ENCODE results near the gene RINL. TPM values are rescaled to one million over a fixed set of nuclear protein-coding genes. Genes with fewer than 3 reads are reported as not detected.

Gene RINL, protein sequence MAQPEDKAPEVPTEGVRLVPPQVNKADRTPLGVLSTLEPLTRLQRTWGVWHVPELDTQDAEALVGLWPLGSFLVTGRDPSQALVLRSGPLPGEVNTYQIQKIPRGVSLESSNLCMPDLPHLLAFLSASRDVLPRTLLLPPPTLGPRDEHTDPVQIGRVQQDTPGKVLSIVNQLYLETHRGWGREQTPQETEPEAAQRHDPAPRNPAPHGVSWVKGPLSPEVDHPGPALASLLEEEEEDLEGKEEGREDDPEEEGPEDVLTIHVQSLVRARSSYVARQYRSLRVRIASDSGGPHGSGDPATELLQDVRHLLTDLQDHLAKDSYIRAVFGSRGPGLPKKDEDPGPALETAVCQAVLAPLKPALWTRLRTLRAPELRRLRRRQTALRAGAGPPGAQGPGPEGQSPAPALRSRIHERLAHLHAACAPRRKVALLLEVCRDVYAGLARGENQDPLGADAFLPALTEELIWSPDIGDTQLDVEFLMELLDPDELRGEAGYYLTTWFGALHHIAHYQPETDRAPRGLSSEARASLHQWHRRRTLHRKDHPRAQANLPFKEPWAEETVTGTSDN
- 1 to 10 TPM; 7.5 to 9.9 (median 8.9) TPM for polyA plus RNA-seq (ENCODE audit: insufficient read length in 4 of 4)

DNA sequence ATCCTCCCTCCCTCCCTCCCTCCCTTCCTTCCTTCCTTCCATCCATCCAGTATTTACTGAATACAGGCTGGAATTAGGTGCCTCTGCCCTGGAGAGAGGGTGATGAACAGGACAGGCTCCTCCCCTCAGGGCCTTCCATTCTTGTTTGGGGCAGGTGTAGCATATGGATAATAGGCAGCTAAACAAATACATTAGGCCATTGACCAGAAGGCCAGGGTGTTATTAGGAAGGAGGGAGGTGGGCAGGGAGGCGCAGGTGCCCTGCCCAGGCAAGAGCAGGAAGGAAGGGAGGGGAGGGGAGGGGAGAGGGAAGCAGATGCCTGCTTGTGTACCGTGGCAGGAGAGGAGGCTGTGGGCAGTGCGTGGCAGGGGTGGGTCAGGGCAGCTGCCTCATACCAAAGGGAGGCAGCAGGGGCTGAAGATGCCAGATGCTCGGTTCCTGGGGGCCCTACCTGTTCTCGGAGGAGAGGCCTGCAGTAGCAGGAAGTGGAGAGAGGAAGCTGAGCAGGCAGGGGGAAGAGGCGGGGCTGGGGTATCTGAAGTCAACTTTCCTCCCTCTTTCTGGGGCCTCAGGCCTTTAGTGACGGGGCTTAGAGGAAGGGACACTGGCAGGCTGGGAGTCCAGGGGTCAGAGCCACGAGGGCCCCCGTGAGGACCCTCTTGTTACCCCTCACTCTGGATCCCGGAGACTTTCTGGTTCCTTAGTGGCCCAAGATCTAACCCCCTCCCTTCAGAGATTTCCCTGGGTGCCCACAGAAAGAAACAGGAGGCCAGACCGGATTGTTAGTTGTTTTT is at the start of gene RINL:
Gene RINL (minus strand): TSS at position 495 of the 794 bp plus-strand sequence. CDS start 1,533 bp downstream, outside the sequence.
- no peak for DNase-seq (ENCODE audit: low read depth in 4 of 4, low spot score in 3 of 4)

DNA sequence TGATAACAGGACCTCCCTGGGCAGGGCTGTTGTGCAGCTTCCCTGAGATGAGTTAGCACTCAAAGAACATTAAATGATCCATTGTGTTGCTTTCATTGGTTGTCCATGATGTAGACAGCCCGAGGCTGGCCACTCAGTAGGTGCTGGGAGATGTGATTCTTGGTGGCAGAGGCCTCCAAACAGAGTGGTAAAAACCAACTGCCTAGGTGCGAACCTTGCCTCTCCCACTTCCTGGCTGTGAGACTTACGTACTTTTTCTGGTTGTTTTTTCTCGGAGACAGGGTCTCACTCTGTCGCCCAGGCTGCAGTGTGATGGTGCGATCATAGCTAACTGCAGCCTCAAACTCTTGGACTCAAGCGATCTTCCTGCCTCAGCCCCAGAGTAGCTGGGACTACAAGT is 46.3 kb upstream of the RINL start:
- no peak for DNase-seq (ENCODE audit: low read depth in 4 of 4, low spot score in 3 of 4)

DNA sequence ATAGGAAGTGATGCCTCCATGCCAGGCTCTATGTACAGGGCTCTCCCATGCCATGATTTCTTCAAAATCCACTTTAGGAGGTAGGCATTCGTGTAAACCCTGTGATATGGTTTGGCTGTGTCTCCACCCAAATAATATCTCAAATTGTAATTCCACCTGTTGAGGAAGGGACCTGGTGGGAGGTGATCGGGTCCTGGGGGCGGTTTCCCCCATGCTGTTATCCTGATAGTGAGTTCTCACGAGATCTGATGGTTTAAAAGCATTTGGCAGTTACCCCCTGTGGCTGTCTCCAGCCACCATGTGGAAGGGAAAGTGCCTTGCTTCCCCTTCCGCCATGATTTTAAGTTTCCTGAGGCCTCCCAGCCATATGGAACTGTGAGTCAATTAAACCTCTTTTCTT is 44.4 kb upstream of the RINL start:
- no peak for DNase-seq (ENCODE audit: low read depth in 4 of 4, low spot score in 3 of 4)

DNA sequence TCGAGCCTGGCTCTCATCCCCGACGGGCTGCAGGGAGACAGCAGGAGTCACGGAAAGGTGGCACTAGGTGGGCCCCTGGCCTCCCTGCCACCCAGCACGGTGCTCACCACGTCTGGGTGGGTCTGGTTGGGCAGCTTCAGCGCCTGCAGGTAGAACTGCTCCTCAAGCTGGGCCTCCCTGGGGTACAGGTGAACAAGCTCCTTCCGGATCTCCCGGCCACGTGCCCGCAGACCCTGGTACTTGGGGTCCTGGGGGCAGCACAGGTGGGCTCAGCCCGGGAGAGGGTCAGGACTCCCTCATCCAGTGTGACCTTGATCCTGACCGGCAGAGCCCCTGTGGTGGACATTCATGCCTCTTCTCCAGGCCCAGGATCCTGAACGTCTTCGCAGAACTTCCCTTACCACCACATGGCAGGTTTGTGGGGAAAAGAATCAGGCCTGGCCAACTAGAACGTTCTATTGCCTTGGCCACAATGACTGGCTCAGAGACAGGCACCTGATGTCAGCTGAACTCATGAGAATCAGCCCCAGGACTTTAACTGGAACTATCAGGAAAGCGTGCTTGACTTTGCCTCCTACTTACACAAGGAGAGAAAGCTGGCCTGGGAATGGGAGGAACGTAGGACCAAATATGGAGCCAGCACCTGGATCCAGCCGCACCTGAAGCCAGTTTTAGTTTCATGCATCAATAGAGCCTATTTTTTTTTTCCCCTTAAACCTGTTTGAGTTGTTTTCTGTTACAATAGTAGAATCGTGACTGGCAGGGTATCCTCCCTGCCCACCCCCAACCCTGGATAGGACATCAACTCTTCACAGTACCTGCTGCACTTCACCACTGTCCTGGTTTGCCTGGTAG is 43.6 kb upstream of the RINL start:
- DNase-seq (ENCODE audit: low read depth in 4 of 4, low spot score in 3 of 4) = no peak

DNA sequence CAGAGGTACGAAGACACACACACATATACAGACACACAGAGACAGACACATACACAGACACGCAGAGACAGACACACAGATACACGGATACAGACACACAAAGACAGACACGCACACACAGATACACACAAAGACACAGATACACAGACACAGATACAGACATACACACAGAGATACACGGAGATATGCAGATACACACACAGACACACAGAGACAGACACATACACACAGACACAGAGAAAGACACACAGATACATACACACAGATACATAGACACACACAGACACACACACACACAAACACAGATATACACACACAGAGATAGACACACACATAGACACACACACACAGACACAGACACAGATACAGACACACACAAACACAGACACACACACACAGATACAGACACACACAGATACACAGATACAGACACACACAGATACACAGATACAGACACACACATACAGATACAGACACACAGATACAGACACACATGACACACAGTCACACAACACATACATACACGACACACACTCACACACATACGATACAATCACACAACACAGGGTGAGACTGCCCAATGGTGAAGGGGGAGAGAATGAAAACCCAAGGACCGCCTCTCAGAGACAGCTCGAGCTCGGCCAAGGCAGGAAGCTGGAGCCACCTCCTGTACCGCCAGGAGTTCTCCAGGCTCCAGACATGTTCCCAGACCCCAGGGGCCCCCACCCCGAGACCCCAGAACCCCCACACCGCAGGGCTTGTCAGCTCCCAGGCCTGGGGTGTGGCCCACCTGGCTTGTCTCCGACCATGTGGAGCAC is 42.7 kb upstream of the RINL start:
- no peak for DNase-seq (ENCODE audit: low read depth in 4 of 4, low spot score in 3 of 4)

DNA sequence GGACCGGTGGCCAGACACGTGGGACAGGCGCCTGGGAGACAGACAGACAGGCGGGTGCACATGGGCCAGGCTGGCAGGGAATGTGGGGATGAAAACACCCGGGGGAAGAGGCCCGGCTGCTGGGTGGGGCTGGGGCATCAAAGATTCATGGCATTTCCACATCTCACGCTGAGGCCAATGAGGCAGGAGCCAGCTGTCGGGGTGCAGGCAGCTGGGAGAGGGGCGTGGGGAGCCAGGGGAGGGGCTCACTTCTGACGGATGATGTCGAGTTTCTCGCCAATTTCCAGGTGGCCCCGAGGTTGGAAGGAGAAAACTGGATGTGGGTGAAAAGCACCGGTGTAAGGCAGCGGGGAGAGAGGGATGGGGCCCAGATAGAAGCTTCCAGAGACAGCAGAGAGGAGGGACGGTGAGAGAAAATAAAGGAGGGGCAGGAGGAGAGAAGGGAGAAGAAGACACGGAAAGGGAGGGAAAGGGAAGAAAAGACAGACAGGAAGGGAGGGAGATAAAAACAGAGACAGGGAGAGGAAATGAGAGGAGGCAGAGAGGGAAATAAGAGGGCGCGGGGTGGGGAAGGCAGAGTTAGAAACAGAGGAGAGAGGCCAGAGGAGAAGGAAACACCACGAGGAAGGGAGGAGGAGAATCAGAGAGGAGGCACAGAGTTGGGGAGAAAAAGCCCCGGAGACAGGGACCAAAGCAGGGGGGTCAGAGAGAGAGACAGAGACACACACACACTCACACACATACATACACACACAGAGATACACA is 41.9 kb upstream of the RINL start:
- no peak for DNase-seq (ENCODE audit: low read depth in 4 of 4, low spot score in 3 of 4)

DNA sequence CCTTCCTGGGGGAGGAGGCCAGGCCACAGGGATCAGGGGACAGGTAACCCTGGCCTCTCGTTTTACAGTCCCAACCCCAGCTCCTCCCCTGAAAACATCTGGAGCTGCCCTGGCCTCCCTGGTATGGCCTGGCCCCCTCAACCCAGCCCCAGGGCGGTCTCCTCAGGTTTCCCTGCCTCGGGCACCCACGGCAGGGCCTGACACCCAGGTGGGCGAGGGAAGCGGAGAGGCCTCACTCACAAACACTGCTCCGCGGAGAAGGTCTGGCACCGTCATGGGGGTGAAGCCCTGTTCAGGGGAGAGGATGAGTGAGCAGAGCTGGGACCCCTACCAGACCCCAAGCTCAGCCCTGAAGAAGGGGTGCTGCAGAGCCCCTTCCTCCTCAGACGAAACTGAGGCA is 40.5 kb upstream of the RINL start:
- DNase-seq (ENCODE audit: low read depth in 4 of 4, low spot score in 3 of 4) = no peak

DNA sequence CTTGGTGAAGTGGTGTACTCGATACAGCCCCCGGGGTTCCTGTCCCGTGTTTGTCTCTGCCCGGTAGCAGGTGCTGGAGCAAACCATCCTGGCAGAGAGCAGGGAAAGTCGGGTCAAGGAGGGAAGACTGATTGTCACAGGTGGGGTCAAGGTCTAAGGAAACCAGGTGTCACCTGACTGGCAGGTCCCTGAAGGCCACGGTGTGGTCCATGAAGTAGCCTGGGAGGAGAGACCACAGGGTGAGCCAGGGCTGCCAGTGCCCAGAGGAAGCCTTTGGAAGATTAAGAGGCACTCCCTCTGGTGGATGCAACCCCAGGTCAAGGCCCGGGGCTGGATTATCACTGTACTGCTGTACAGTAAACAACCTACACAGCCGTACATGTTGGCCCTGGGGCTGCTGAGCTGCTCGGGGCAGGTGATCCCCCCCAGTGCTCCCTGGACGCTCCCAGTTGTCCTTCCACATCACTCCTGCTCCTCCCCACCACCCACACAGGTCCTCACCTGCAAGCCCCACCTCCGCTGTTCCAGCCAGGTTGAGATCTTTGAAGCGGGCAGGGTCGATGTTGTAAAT is 39.9 kb upstream of the RINL start:
- DNase-seq (ENCODE audit: low read depth in 4 of 4, low spot score in 3 of 4) = no peak

DNA sequence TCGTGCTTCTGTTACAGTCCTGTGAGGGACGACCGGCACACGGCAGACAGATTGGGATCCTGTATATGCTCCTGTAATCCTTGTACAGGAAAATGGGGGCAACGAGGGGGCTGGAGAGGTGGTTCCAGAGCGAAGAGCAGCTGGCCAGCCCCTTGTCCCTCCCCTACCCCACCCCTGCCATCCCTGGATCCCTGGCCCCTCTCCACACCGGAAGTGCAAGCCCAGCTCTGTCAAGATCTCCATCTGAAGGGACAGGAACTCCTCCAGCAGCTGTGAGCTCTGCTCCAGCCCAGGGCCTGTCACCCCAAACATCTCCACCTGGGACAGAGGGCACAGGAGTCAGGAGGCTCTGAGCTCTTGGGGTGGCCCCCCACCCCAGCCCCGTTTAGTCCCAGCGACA is 39.4 kb upstream of the RINL start:
- no peak for DNase-seq (ENCODE audit: low read depth in 4 of 4, low spot score in 3 of 4)

DNA sequence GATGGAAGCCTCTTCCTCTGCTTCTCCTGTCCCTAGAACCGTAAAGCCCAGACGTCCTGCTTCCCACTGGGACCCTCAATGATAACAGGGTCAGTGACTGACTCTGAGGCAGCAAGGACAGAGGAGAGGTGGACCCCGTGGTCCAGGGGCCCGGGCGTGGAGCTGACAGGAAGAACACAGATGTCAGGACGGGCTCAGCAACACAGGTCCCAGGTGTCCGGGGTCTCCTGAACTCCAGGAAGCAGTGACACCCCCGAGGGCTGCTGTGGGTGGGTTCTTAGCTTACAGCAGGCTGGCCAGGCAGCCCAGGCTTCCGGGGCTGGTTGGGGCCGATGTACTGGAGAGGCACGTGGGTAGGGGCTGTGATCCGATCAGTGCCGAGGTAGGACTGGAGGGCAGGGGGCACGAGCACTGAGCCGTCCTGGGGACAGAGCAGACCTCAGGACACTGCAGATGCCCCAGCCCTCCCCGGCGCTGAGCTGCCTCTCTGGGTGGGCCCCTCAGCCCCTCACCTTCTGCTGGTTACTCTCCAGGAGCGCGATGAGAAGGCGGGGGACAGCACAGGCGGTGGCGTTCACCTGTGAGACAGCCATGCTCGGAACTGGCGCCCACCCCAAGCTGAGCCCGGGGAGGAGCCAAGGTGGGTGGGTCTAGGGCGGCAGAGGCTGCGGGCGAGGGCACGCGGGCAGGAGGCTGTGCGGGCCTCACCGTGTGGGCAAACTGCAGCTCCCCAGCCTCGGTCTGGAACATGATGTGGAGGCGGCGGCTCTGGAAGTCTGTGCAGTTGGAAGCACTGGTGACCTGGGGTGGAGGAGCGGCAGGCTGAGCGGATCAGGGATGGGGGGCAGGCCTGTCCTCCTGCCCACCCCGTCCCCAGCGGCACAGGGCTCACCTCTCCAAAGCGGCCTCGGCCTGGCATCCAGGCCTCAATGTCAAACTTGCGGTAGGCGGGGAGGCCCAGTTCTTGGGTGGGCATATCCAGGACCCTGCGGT is 37.5 kb upstream of the RINL start:
- DNase-seq (ENCODE audit: low read depth in 4 of 4, low spot score in 3 of 4) = no peak

DNA sequence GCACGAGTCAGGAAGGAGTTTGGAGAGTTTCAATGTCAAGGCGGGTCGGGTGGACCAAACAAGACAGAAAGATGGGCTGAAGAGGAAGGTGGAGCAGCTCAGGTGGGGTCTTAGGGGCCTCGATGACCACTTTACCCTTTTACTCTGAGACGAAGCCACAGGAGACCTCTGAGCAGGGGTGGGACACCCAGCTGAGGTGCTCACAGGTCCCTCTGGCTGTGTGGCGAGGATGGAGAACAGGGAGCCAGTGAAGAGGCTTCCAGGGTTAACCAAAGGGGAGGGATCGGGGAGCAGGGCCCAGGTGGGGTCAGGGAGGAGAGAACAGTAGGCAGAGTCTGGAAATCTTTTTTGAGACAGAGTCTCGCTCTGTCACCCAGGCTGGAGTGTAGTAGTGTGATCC is 35.9 kb upstream of the RINL start:
- no peak for DNase-seq (ENCODE audit: low read depth in 4 of 4, low spot score in 3 of 4)

DNA sequence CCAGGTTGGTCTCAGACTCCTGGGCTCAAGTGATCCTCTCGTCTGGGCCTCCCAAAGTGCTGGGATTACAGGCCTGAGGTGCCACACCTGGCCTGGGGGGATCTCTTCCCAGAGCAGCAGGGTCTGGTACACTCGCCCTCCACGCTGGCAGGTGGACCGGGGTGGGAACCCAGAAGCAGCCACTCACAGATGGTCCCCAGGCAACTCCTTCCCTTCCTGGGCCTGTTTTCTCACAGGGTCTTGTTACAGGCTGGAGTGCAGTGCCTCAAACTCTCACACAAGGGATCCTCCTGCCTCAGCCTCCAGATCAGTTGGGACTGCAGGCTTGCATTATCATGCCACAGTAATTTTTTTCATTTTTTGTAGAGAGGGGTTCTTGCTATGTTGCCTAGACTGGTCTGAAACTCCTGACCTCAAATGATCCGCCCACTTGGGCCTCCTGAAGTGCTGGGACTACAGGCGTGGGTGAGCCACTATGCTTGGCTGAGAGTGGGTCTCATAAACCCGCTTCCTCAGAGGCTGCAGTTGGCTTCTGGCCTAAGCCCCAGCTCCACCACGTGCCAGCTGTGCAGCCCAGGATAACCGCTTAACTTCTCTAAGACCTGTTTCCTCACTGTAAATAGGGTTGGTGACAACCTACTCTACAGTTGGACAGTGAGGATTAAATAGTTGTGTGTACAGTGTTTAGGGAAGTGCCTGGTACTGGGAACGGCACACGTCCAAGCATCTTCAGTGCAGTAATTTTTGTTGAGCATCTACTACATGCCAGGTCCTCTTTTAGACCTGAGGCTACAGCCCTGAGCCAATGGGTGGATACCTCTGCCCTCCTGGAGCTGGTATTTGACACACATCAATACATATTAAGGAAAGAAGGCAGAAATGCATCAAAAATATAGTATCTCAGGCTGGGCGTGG is 34.8 kb upstream of the RINL start:
- no peak for DNase-seq (ENCODE audit: low read depth in 4 of 4, low spot score in 3 of 4)

DNA sequence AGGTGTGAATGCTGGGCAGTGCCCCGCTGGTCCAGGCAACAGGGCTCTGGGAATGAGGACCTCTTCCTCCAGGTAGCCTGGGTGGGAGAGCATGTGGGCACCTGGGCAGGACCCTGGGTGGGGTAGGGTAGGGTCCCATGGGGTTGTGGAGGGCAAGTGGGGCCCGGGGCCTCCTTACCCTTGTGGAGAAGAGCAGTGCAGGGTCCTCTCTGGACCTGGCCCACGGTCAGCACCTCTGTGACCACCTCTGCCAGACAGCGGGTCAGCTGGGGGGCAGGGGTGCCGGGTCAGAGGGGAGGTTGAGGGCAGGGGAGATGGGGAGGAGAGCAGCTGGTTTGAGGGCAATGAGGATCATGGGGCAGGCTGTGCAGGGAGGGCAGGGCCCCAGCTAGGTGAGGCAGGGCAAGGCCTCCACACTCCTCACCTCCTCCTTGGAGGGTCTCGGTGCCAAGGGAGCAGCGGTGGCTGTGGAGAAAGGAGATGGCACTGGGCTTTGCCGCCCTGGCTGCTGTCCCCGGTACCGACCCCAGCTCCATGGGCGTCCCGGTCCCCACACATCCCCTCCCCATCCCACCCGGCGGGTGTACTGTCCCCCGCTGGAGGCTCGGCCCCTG is 33.4 kb upstream of the RINL start:
- no peak for DNase-seq (ENCODE audit: low read depth in 4 of 4, low spot score in 3 of 4)

DNA sequence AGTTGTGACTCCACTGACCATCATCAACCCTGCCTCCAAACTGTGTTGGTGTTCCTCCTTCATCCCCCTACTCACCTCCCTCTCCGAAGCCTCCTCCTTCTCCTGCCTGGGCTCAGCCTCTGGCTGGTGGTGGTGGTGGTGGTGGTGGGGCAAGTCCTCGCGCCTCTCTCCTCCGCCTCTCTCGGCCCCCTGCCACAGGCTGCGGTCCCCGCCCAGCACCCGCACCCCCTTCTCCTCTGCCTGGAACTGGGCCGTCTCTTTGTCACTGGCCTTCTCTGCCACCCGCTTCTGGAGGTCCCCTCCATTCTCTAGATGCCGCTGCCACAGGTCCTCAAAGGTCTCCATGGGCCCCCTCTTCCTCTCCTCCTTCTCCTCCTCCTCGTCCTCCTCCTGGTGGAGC is 32.4 kb upstream of the RINL start:
- no peak for DNase-seq (ENCODE audit: low read depth in 4 of 4, low spot score in 3 of 4)

DNA sequence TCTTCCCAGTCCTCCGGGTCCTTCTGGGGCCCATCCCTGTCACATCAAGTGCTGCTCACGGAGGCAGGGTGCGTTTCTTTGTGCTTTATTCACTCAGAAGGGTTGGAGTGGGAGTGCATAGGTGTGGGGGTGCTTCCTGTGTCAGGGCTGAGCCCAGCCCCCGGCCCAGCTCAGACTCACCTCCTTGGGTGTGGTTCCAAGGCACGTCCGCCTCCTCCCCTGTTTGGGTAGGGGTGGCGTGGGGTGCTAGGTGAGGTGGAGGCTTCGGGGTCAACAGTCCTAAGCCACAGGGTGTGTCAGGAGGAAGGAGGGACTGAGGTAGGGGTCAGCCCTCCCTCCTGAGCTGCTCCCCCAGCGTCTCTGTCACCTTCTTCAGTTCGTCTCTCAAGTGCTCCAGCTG is 30.8 kb upstream of the RINL start:
- no peak for DNase-seq (ENCODE audit: low read depth in 4 of 4, low spot score in 3 of 4)

DNA sequence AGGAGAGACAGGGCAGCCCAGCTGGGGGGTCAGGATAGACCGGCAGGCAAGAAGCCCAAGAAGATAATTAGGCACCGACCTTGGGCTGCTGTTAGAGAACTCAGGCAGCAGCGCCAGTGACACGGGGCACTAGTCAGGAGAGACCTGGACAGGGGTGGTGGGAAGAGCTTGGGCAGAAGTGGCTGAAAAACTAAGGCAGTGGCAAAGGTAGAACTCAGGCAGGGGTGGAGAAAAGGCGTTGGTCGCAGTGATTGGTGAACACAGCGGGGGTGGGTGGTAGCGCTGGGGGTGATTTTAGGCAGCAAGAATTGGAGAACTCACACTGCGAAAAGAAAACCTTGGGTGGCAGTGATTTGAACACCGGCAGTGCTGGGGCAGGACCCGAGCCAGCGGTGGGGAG is 29.6 kb upstream of the RINL start:
- no peak for DNase-seq (ENCODE audit: low read depth in 4 of 4, low spot score in 3 of 4)

Measured in right renal pelvis (tissue), 4 donors.